IPS-NIHi11 (cell line): ENCODE measurements around the gene ZNF579.

Experiments
- DNase-seq: peaks from one replicate; pipeline ENCODE4 v3.0.0; 2012; ENCODE audit warnings: mixed read lengths, low spot score

Gene ZNF579

GRCh38 chr19:55567708-55568328 lies 12.8 kb downstream of the ZNF579 start:
- no peak for DNase-seq

- DNase-seq: no peak
Measured at GRCh38 chr19:55566823-55567222, 13.8 kb downstream of the ZNF579 start.

- peak; percentile 20 for DNase-seq
Measured at GRCh38 chr19:55563261-55563690, 17.4 kb downstream of the ZNF579 start.

GRCh38 chr19:55559684-55560083 lies 21.0 kb downstream of the ZNF579 start:
- no peak for DNase-seq

- peak; percentile 39 for DNase-seq
Measured at GRCh38 chr19:55554741-55555152, 25.9 kb downstream of the ZNF579 start.

GRCh38 chr19:55554302-55554701 lies 26.3 kb downstream of the ZNF579 start:
- peak; percentile 5 for DNase-seq

GRCh38 chr19:55553217-55554182 lies 27.1 kb downstream of the ZNF579 start:
- peak; percentile 16 for DNase-seq

GRCh38 chr19:55552620-55553019 lies 28.0 kb downstream of the ZNF579 start:
- DNase-seq: peak; percentile 11

GRCh38 chr19:55552206-55552605 lies 28.4 kb downstream of the ZNF579 start:
- DNase-seq: no peak

GRCh38 chr19:55550321-55550650 lies 30.4 kb downstream of the ZNF579 start:
- DNase-seq: peak; percentile 22

- DNase-seq: peak; percentile 77
Measured at GRCh38 chr19:55549500-55550320, 30.9 kb downstream of the ZNF579 start.

GRCh38 chr19:55546822-55547614 lies 33.6 kb downstream of the ZNF579 start:
- peak; percentile 33 for DNase-seq

- DNase-seq: peak; percentile 8
Measured at GRCh38 chr19:55546011-55546410, 34.6 kb downstream of the ZNF579 start.

- DNase-seq: no peak
Measured at GRCh38 chr19:55545443-55545842, 35.2 kb downstream of the ZNF579 start, which contains the start of gene SBK3. TSS of gene SBK3 (minus strand) at chr19:55545543. CDS start at chr19:55545543, 0 bp downstream.

- DNase-seq: peak; percentile 19
Measured at GRCh38 chr19:55544776-55545439, 35.7 kb downstream of the ZNF579 start.

GRCh38 chr19:55544014-55544413 lies 36.6 kb downstream of the ZNF579 start:
- no peak for DNase-seq

- DNase-seq: no peak
Measured at GRCh38 chr19:55543567-55543966, 37.1 kb downstream of the ZNF579 start.

- DNase-seq: no peak
Measured at GRCh38 chr19:55542292-55542855, 38.3 kb downstream of the ZNF579 start.

- DNase-seq: peak; percentile 17
Measured at GRCh38 chr19:55541091-55541490, 39.6 kb downstream of the ZNF579 start.

- peak; percentile 28 for DNase-seq
Measured at GRCh38 chr19:55540619-55541018, 40.0 kb downstream of the ZNF579 start.
